CMK (cell line): ENCODE data around the gene PCDH9.
A peak's percentile ranks its signal among the peaks of the same experiment; 100 is the strongest.

ENCODE experiments used
- DNase-seq: peaks from one replicate; pipeline ENCODE4 v3.0.0-alpha.2; 2010; ENCODE audit warnings: low read depth

PCDH9 gene

GRCh38 chr13:67225252-67226159 is 4.6 kb downstream of the PCDH9 start:
- no peak for DNase-seq

- peak; percentile 82 for DNase-seq
Observed at GRCh38 chr13:67224148-67224846, 5.8 kb downstream of the PCDH9 start.

GRCh38 chr13:67223742-67224141 is 6.4 kb downstream of the PCDH9 start:
- no peak for DNase-seq

GRCh38 chr13:67223024-67223423 is 7.1 kb downstream of the PCDH9 start:
- no peak for DNase-seq

- no peak for DNase-seq
Observed at GRCh38 chr13:67221630-67222226, 8.4 kb downstream of the PCDH9 start.

GRCh38 chr13:67219113-67219512 is 11.0 kb downstream of the PCDH9 start:
- no peak for DNase-seq

- DNase-seq: no peak
Observed at GRCh38 chr13:67217880-67218279, 12.3 kb downstream of the PCDH9 start.

- no peak for DNase-seq
Observed at GRCh38 chr13:67216864-67217263, 13.3 kb downstream of the PCDH9 start.

- DNase-seq: no peak
Observed at GRCh38 chr13:67210208-67210607, 19.9 kb downstream of the PCDH9 start.

GRCh38 chr13:67208552-67208951 is 21.6 kb downstream of the PCDH9 start:
- DNase-seq: no peak

GRCh38 chr13:67204764-67205163 is 25.4 kb downstream of the PCDH9 start:
- DNase-seq: no peak

GRCh38 chr13:67200605-67201004 is 29.5 kb downstream of the PCDH9 start:
- DNase-seq: no peak

- no peak for DNase-seq
Observed at GRCh38 chr13:67200183-67200582, 30.0 kb downstream of the PCDH9 start.

- no peak for DNase-seq
Observed at GRCh38 chr13:67197704-67198103, 32.4 kb downstream of the PCDH9 start.

- no peak for DNase-seq
Observed at GRCh38 chr13:67193979-67194378, 36.2 kb downstream of the PCDH9 start.

GRCh38 chr13:67192751-67193150 is 37.4 kb downstream of the PCDH9 start:
- no peak for DNase-seq

GRCh38 chr13:67186995-67187569 is 43.1 kb downstream of the PCDH9 start:
- no peak for DNase-seq

- no peak for DNase-seq
Observed at GRCh38 chr13:67184247-67184646, 45.9 kb downstream of the PCDH9 start.

GRCh38 chr13:67183151-67183550 is 47.0 kb downstream of the PCDH9 start:
- no peak for DNase-seq

- DNase-seq: no peak
Observed at GRCh38 chr13:67175836-67176459, 54.2 kb downstream of the PCDH9 start.

- no peak for DNase-seq
Observed at GRCh38 chr13:67168384-67168783, 61.8 kb downstream of the PCDH9 start.

GRCh38 chr13:67167420-67167819 is 62.7 kb downstream of the PCDH9 start:
- DNase-seq: no peak
